K562 (cell line): ENCODE results near the gene NUP210.

Source experiments
- EZH2 ChIP-seq: IDR thresholded peaks from 2 replicates; pipeline ENCODE4 v1.6.1; 2012; ENCODE audit warnings: low read depth, mild to moderate bottlenecking, inconsistent platforms, low read length, borderline replicate concordance
- MAFF ChIP-seq: IDR thresholded peaks from 2 replicates; pipeline ENCODE4 v1.6.1; 2012; ENCODE audit warnings: low read length, improper control_type of control experiment
- MYC ChIP-seq, 2 experiments: fragments of 250-450 bp in 1 of 2; sonication (Bioruptor Pico) in 1 of 2; IDR thresholded peaks; 2 replicates each; pipeline versions ENCODE4 v1.5.1 to v1.6.1; 2012 to 2021; ENCODE audit warnings: low read depth in 2 of 2, borderline replicate concordance in 1 of 2, improper control_type of control experiment in 1 of 2, low read length in 1 of 2, mild to moderate bottlenecking in 1 of 2, moderate library complexity in 1 of 2
- NBN ChIP-seq: fragments of 450-650 bp; IDR thresholded peaks from 2 replicates; pipeline ENCODE4 v1.6.1; 2016; ENCODE audit warnings: low read depth, mild to moderate bottlenecking
- TF ChIP-seq, protein P1 (sequence below), 3 experiments: IDR thresholded peaks in 2 of 3; conservative IDR thresholded peaks in 1 of 3; 2 replicates each; pipeline ENCODE4 v1.5.1; 2011 to 2012; ENCODE audit warnings: low read length in 3 of 3, mild to moderate bottlenecking in 3 of 3, control low read depth in 2 of 3, improper control_type of control experiment in 1 of 3, inconsistent platforms in 1 of 3, low read depth in 1 of 3, mixed read lengths in 1 of 3, moderate library complexity in 1 of 3; ENCODE audit not compliant: insufficient read depth in 2 of 3

- TF ChIP-seq MYC (IDR thresholded peaks at IDR 0.05; ENCODE audit: low read depth, low read length) (no peak), MYC (CRISPR knock-in tag; IDR thresholded peaks at IDR 0.05; ENCODE audit: borderline replicate concordance, low read depth) (no peak), EZH2 (no peak), NBN (no peak), MAFF (no peak)
- TF ChIP-seq, protein P1, sequence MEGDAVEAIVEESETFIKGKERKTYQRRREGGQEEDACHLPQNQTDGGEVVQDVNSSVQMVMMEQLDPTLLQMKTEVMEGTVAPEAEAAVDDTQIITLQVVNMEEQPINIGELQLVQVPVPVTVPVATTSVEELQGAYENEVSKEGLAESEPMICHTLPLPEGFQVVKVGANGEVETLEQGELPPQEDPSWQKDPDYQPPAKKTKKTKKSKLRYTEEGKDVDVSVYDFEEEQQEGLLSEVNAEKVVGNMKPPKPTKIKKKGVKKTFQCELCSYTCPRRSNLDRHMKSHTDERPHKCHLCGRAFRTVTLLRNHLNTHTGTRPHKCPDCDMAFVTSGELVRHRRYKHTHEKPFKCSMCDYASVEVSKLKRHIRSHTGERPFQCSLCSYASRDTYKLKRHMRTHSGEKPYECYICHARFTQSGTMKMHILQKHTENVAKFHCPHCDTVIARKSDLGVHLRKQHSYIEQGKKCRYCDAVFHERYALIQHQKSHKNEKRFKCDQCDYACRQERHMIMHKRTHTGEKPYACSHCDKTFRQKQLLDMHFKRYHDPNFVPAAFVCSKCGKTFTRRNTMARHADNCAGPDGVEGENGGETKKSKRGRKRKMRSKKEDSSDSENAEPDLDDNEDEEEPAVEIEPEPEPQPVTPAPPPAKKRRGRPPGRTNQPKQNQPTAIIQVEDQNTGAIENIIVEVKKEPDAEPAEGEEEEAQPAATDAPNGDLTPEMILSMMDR (IDR thresholded peaks at IDR 0.05 in 2 of 3, conservative IDR thresholded peaks at IDR 0.05 in 1 of 3; ENCODE audit: insufficient read depth in 2 of 3, low read depth in 1 of 3, low read length in 3 of 3), result no peak
Observed at GRCh38 chr3:13343601-13344000, 76.5 kb downstream of the NUP210 start.
